HepG2 (cell line): ENCODE results near the gene PKD1L1. TPM values are rescaled to one million over a fixed set of nuclear protein-coding genes. Genes with fewer than 3 reads are reported as not detected.

Experiments used
- ATAC-seq: fragments of 200-7000 bp; cut with Tn5 transposase; 3 replicates; pipeline ENCODE4 v1.9.1; 2020; ENCODE audit warnings: mild to moderate bottlenecking, moderate library complexity
- BruUV-seq: library from RNA; stranded (reverse); fragments of 400-500 nt; replicated peaks from 2 replicates; lab custom pipeline; 2021; lab: Mats Ljungman, UMichigan
- CTCF ChIA-PET: fragments of 300-600 bp; formaldehyde crosslinking; extraction: SDS; loops from one replicate; lab custom pipeline; 2021; ENCODE audit warnings: low total read pairs, inconsistent platforms, low intra/inter-chr PET ratio; lab: Yijun Ruan, JAX
- POLR2A ChIA-PET: fragments of 350-600 bp; sonication (Branson Sonifier 250); formaldehyde crosslinking; loops from one replicate; lab custom pipeline; 2020; ENCODE audit warnings: antibody characterized with exemption, inconsistent platforms; lab: Yijun Ruan, JAX
- DNase-seq: peaks from one replicate; pipeline ENCODE4 v3.0.0-alpha.2; 2015; ENCODE audit warnings: low spot score
- FAIRE-seq: peaks from 3 replicates; lab custom pipeline; 2011; peaks lifted over from hg19 to GRCh38; lab: Jason Lieb, UNC
- H2AFZ ChIP-seq: one replicate; pipeline ENCODE4 v1.6.1; 2011; ENCODE audit warnings: low read length, inconsistent platforms
- H3K27ac ChIP-seq: fragments of 300-600 bp; 3 replicates; pipeline ENCODE4 v1.8.0; 2011; ENCODE audit warnings: mixed run types, mild to moderate bottlenecking, mixed read lengths, low read length, inconsistent platforms; ENCODE audit not compliant: insufficient read depth; ENCODE audit errors: extremely low read length
- H3K27me3 ChIP-seq, 2 experiments: fragments of 200-600 bp in 1 of 2; 2 replicates in 1 of 2; 3 replicates in 1 of 2; pipeline versions ENCODE4 v1.6.0 to v1.8.0; 2011; ENCODE audit warnings: low read length in 2 of 2, mild to moderate bottlenecking in 2 of 2, moderate library complexity in 2 of 2, inconsistent platforms in 1 of 2; ENCODE audit not compliant: insufficient read depth in 2 of 2, control insufficient read depth in 1 of 2
- H3K36me3 ChIP-seq, 2 experiments: fragments of 200-600 bp in 1 of 2; replicated peaks in 1 of 2; 2 replicates in 1 of 2; 3 replicates in 1 of 2; pipeline versions ENCODE4 v1.5.1 to v1.8.0; 2011; ENCODE audit warnings: low read length in 2 of 2, inconsistent platforms in 1 of 2; ENCODE audit not compliant: insufficient read depth in 2 of 2, control insufficient read depth in 1 of 2
- H3K4me1 ChIP-seq: 2 replicates; pipeline ENCODE4 v1.5.1; 2012; ENCODE audit warnings: low read length, inconsistent platforms; ENCODE audit not compliant: insufficient read depth
- H3K4me2 ChIP-seq: 2 replicates; pipeline ENCODE4 v1.6.0; 2011; ENCODE audit warnings: low read depth, low read length, inconsistent platforms
- H3K4me3 ChIP-seq, 3 experiments: fragments of 200-600 bp in 1 of 3; sonication (generic), shearing (Covaris generic) in 1 of 3; replicated peaks in 1 of 3; 2 replicates each; pipeline ENCODE4 v1.5.1; 2011 to 2016; ENCODE audit warnings: low read length in 3 of 3, inconsistent platforms in 2 of 3, low read depth in 2 of 3, mild to moderate bottlenecking in 2 of 3, control low read depth in 1 of 3, mixed read lengths in 1 of 3; ENCODE audit not compliant: insufficient read depth in 1 of 3
- H3K79me2 ChIP-seq: one replicate; pipeline ENCODE4 v1.6.1; 2011; ENCODE audit warnings: low read length, inconsistent platforms; ENCODE audit not compliant: insufficient read depth
- H3K9ac ChIP-seq: 2 replicates; pipeline ENCODE4 v1.6.0; 2011; ENCODE audit warnings: mild to moderate bottlenecking, low read depth, low read length, inconsistent platforms; ENCODE audit not compliant: insufficient read depth
- H3K9me3 ChIP-seq: 2 replicates; pipeline ENCODE4 v1.5.1; 2012; ENCODE audit warnings: mild to moderate bottlenecking, low read length
- H4K20me1 ChIP-seq: 2 replicates; pipeline ENCODE4 v1.6.0; 2011; ENCODE audit warnings: inconsistent platforms, mild to moderate bottlenecking, low read length, moderate library complexity; ENCODE audit not compliant: insufficient read depth
- GPN1 ChIP-seq: sonication (generic); formaldehyde crosslinking; IDR thresholded peaks from 2 replicates; pipeline ENCODE4 v1.5.1; 2020; ENCODE audit warnings: missing genetic modification reagents, borderline replicate concordance
- HNRNPLL ChIP-seq: fragments of 200-400 bp; formaldehyde crosslinking; IDR thresholded peaks from 2 replicates; pipeline ENCODE4 v1.6.1; 2017; ENCODE audit warnings: mild to moderate bottlenecking, low read depth, low read length; ENCODE audit not compliant: poor library complexity, severe bottlenecking
- NONO ChIP-seq, 2 experiments: fragments of 450-650 bp in 1 of 2; sonication (generic) in 1 of 2; formaldehyde crosslinking in 1 of 2; IDR thresholded peaks in 1 of 2; conservative IDR thresholded peaks in 1 of 2; 2 replicates each; pipeline versions ENCODE4 v1.6.1 to v1.8.0; 2017 to 2022; ENCODE audit warnings: mild to moderate bottlenecking in 1 of 2, missing genetic modification reagents in 1 of 2, moderate library complexity in 1 of 2
- RARA ChIP-seq: IDR thresholded peaks from 2 replicates; pipeline ENCODE4 v1.6.1; 2016; ENCODE audit warnings: missing genetic modification reagents, missing compliant biosample characterization
- REL ChIP-seq: sonication (generic); formaldehyde crosslinking; conservative IDR thresholded peaks from 2 replicates; pipeline ENCODE4 v1.8.0; 2022; ENCODE audit warnings: mild to moderate bottlenecking, missing genetic modification reagents, moderate library complexity
- RXRA ChIP-seq: sonication (generic); formaldehyde crosslinking; IDR thresholded peaks from 2 replicates; pipeline ENCODE4 v1.5.1; 2020; ENCODE audit warnings: missing genetic modification reagents
- SALL2 ChIP-seq: sonication (generic); formaldehyde crosslinking; IDR thresholded peaks from 2 replicates; pipeline ENCODE4 v1.8.1; 2023; ENCODE audit warnings: mild to moderate bottlenecking, missing genetic modification reagents, inconsistent platforms
- SRSF1 ChIP-seq: fragments of 200-400 bp; formaldehyde crosslinking; optimal IDR thresholded peaks from 2 replicates; pipeline ENCODE3; 2017; ENCODE audit warnings: mild to moderate bottlenecking, low read depth, low read length, moderate library complexity
- ZNF274 ChIP-seq: sonication (generic); formaldehyde crosslinking; IDR thresholded peaks from 2 replicates; pipeline ENCODE4 v1.5.1; 2020; ENCODE audit warnings: mild to moderate bottlenecking, missing genetic modification reagents
- ZNF383 ChIP-seq: sonication (generic); formaldehyde crosslinking; IDR thresholded peaks from 2 replicates; pipeline ENCODE4 v1.4.0; 2020; ENCODE audit warnings: missing genetic modification reagents, mild to moderate bottlenecking, borderline replicate concordance
- ZNF747 ChIP-seq: sonication (generic); formaldehyde crosslinking; IDR thresholded peaks from 2 replicates; pipeline ENCODE4 v1.8.1; 2023; ENCODE audit warnings: missing genetic modification reagents, mild to moderate bottlenecking, borderline replicate concordance
- WGBS: methylation state at CpG from one replicate; pipeline ENCODE4 v1.1.6; 2017; ENCODE audit warnings: low lambda C conversion rate; 5-methylcytosine and 5-hydroxymethylcytosine counted together
- in situ Hi-C: cut with HindIII; loops from 2 replicates; pipeline ENCODE4 v1.10.0; 2017; ENCODE audit warnings: low pct_unique_long_range_greater_than_20kb; ENCODE audit not compliant: extremely low pct_ligation_motif_present
- intact Hi-C: fragments of 100-400 bp; cut with micrococcal nuclease; formaldehyde crosslinking; loops from one replicate; pipeline ENCODE4 v1.10.0; 2022; ENCODE audit not compliant: unreplicated experiment
- polyA plus RNA-seq, 8 experiments: library from polyadenylated mRNA; depleted of rRNA in 3 of 8; stranded (reverse) in 7 of 8; unstranded in 1 of 8; fragments of >200 nt; fragmentation: Illumina TruSeq in 4 of 8; extraction: Trizol in 4 of 8; gene quantifications; 2 replicates each; pipeline versions ENCODE4 v1.2.1 to v1.2.3, GENCODE V29; 2011 to 2016; ENCODE audit warnings: low read depth in 4 of 8, missing spikeins in 1 of 8, mixed read lengths in 1 of 8; ENCODE audit not compliant: insufficient read depth in 1 of 8
- total RNA-seq, 5 experiments: library from RNA; depleted of rRNA; stranded (reverse); fragments of >200 nt; fragmentation: Illumina TruSeq; extraction: Trizol; gene quantifications; 2 replicates each; pipeline ENCODE4 v1.2.3, GENCODE V29; 2016; ENCODE audit warnings: low read depth in 1 of 5
- TF ChIP-seq, protein P1 (sequence below): IDR thresholded peaks from 2 replicates; pipeline ENCODE4 v1.6.1; 2012; ENCODE audit warnings: low read depth, low read length, improper control_type of control experiment
- TF ChIP-seq, protein P2 (sequence below): sonication (generic); formaldehyde crosslinking; IDR thresholded peaks from 2 replicates; pipeline ENCODE4 v1.5.1; 2020; ENCODE audit warnings: missing genetic modification reagents, mild to moderate bottlenecking, borderline replicate concordance
- TF ChIP-seq, protein P3 (sequence below): sonication (generic); formaldehyde crosslinking; IDR thresholded peaks from 2 replicates; pipeline ENCODE4 v1.4.0; 2020; ENCODE audit warnings: missing genetic modification reagents
- TF ChIP-seq, protein P4 (sequence below): sonication (generic); formaldehyde crosslinking; IDR thresholded peaks from 2 replicates; pipeline ENCODE4 v1.4.0; 2020; ENCODE audit warnings: missing genetic modification reagents

The PKD1L1 gene
- total and polyA plus RNA-seq, 2 of the 13 experiments (the other 11 are each of a cell fraction or from before 2014, with no cell fraction given), result 0.01 TPM; not detected in 1

DNA sequence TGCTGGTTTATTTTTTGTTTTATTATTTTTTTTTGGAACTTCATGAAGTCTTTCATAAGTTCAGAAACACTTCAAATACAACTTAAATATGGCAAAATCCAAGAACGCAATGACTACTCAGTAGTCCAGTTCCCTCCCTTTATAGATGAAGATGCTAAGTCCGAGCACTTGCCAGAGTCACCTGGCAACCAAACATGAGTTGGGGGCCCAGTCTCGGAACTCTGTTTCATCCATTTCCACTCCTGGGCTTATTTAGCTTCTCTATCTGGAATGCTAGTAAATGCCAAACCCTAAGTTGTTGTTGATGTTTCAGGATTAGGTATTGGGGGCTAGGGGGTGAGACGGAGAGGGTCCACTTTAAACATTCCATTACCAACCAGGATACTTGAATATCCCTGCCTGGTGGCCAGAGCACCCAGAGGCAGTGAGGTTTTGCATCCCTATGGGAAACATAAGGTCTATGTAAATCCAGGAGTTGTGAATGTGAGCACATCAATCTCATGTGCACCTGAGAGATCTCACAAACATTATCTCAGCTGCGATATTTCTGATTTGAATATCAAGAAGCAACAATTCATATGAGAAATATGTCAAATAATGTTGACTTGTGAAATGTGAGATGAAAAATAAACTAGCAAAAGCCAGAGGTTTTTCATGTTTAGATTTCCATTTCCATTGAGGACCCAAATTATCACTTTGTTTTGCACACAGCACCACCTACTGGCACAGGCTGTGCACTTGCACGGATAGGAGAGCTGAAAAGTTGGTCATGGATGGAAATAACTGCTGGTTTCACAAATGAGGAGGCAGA lies 129.3 kb downstream of the PKD1L1 start (continued):
- TF ChIP-seq, protein P1, sequence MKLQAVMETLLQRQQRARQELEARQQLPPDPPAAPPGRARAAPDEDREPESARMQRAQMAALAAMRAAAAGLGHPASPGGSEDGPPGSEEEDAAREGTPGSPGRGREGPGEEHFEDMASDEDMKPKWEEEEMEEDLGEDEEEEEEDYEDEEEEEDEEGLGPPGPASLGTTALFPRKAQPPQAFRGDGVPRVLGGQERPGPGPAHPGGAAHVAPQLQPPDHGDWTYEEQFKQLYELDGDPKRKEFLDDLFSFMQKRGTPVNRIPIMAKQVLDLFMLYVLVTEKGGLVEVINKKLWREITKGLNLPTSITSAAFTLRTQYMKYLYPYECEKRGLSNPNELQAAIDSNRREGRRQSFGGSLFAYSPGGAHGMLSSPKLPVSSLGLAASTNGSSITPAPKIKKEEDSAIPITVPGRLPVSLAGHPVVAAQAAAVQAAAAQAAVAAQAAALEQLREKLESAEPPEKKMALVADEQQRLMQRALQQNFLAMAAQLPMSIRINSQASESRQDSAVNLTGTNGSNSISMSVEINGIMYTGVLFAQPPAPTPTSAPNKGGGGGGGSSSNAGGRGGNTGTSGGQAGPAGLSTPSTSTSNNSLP, result 0 out of 2 replicates have a peak, but pooled peaks have one; percentile 36

DNA sequence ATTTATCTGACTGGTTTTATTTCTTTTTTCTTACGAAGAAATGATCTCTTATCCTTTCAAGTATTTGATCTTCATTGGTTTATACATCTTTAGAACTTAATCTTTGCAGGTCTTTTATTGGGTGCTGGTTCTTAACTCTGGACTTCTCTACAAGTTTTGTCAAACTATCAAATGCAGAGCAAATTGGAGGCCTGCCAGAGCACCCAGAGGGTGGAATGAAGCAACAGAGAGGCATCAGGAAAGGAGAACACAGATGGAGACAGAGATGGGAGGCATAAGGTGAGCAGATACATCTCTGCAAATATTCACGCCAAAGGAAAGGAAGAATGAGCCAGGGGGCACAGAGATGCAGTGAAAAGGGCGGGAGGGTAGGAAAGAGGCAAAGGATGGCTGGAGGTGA lies 130.3 kb downstream of the PKD1L1 start:
- POLR2A ChIA-PET, result no interaction called here
- no peaks in the 10 kb centered on the region for H3K9me3 ChIP-seq
- no peak for TF ChIP-seq SRSF1
- no peak for TF ChIP-seq GPN1 (CRISPR knock-in tag)
- TF ChIP-seq ZNF383 (CRISPR knock-in tag), result no peak
- TF ChIP-seq, protein P2, sequence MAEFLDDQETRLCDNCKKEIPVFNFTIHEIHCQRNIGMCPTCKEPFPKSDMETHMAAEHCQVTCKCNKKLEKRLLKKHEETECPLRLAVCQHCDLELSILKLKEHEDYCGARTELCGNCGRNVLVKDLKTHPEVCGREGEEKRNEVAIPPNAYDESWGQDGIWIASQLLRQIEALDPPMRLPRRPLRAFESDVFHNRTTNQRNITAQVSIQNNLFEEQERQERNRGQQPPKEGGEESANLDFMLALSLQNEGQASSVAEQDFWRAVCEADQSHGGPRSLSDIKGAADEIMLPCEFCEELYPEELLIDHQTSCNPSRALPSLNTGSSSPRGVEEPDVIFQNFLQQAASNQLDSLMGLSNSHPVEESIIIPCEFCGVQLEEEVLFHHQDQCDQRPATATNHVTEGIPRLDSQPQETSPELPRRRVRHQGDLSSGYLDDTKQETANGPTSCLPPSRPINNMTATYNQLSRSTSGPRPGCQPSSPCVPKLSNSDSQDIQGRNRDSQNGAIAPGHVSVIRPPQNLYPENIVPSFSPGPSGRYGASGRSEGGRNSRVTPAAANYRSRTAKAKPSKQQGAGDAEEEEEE, result no peak
- no peak for TF ChIP-seq HNRNPLL
- TF ChIP-seq ZNF747 (CRISPR knock-in tag), result no peak
- TF ChIP-seq ZNF274, result no peak
- no peak for TF ChIP-seq NONO (IDR thresholded peaks at IDR 0.05)
- no peak for TF ChIP-seq NONO (CRISPR knock-in tag; conservative IDR thresholded peaks at IDR 0.05)
- no peak for TF ChIP-seq RXRA (CRISPR knock-in tag)
- no peak for TF ChIP-seq SALL2 (CRISPR knock-in tag)
- no peak for TF ChIP-seq REL (CRISPR knock-in tag)
- TF ChIP-seq, protein P3, sequence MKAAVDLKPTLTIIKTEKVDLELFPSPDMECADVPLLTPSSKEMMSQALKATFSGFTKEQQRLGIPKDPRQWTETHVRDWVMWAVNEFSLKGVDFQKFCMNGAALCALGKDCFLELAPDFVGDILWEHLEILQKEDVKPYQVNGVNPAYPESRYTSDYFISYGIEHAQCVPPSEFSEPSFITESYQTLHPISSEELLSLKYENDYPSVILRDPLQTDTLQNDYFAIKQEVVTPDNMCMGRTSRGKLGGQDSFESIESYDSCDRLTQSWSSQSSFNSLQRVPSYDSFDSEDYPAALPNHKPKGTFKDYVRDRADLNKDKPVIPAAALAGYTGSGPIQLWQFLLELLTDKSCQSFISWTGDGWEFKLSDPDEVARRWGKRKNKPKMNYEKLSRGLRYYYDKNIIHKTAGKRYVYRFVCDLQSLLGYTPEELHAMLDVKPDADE (CRISPR knock-in tag), result no peak
- TF ChIP-seq, protein P4, sequence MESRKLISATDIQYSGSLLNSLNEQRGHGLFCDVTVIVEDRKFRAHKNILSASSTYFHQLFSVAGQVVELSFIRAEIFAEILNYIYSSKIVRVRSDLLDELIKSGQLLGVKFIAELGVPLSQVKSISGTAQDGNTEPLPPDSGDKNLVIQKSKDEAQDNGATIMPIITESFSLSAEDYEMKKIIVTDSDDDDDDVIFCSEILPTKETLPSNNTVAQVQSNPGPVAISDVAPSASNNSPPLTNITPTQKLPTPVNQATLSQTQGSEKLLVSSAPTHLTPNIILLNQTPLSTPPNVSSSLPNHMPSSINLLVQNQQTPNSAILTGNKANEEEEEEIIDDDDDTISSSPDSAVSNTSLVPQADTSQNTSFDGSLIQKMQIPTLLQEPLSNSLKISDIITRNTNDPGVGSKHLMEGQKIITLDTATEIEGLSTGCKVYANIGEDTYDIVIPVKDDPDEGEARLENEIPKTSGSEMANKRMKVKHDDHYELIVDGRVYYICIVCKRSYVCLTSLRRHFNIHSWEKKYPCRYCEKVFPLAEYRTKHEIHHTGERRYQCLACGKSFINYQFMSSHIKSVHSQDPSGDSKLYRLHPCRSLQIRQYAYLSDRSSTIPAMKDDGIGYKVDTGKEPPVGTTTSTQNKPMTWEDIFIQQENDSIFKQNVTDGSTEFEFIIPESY (CRISPR knock-in tag), result no peak
- no peak for TF ChIP-seq RARA (CRISPR knock-in tag)

More for the DNA sequence above, 130.3 kb downstream of the PKD1L1 start:
- CTCF ChIA-PET, result no interaction called here
- no peak for DNase-seq
- intact Hi-C loops, result loop anchor here (5.0 to 10.0 kb wide), 3 partner anchors 213 to 371 kb away; partner anchors contain the start of gene TNS3
- H3K9ac ChIP-seq, result no peak overlapping the region
- no peaks in the 10 kb centered on the region for H3K27me3 ChIP-seq
- in situ Hi-C loops, result no loop called here
- ATAC-seq, result no peak
- 96% methylated on average over 3 of the region's 3 CpGs for WGBS
- H2AFZ ChIP-seq, result no peak overlapping the region
- FAIRE-seq, result no peak
- peaks cover 31% of the 10 kb centered on the region for H3K4me1 ChIP-seq
- H3K79me2 ChIP-seq, result no peaks in the 10 kb centered on the region
- H3K4me2 ChIP-seq, result no peak overlapping the region
- no peak overlapping the region for H3K27ac ChIP-seq
- H3K4me3 ChIP-seq, result no peak overlapping the region
- H4K20me1 ChIP-seq, result no peaks in the 10 kb centered on the region
- BruUV-seq, result no TSS peak
- H3K36me3 ChIP-seq, result no peaks in the 10 kb centered on the region
